ENCODE data around the gene KRTAP6-2. TPM values are rescaled to one million over a fixed set of nuclear protein-coding genes. Genes with fewer than 3 reads are reported as not detected.

KRTAP6-2 gene
- total and polyA plus RNA-seq, 2 of the 8 experiments (the other 6 are each of a cell fraction or from before 2014, with no cell fraction given) = not detected

- no peak within 1 kb of the TSS for H2BK15ac ChIP-seq (ENCODE audit: low read length)
- FAIRE-seq = no peak
- no peak within 1 kb of the TSS for H4K91ac ChIP-seq (replicated peaks; ENCODE audit: insufficient read length, low read length)
Observed at GRCh38 chr21:30561264-30561895, 37.3 kb downstream of the KRTAP6-2 start, which contains the start of gene KRTAP19-7. KRTAP19-7 (minus strand) TSS chr21:30561314; CDS start chr21:30561289, 25 bp downstream.

More at GRCh38 chr21:30561264-30561895, 37.3 kb downstream of the KRTAP6-2 start, which contains the start of gene KRTAP19-7:
- no peak within 1 kb of the TSS for H2BK5ac ChIP-seq (ENCODE audit: low read depth, low read length)
- no peak within 1 kb of the TSS for H4K8ac ChIP-seq (ENCODE audit: extremely low read depth, insufficient read depth, low read length)
- DNase-seq (ENCODE audit: low read depth in 1 of 2, low spot score in 2 of 2) = no peak
- H3K14ac ChIP-seq (ENCODE audit: insufficient read length) = no peak within 1 kb of the TSS
- H2AK5ac ChIP-seq (ENCODE audit: low read depth, low read length) = no peak within 1 kb of the TSS
- H4K20me1 ChIP-seq (replicated peaks in 1 of 2; ENCODE audit: control insufficient read depth in 1 of 2, insufficient read depth in 2 of 2, low read length in 2 of 2) = no peaks in the 10 kb centered on the region
- H3K9me3 ChIP-seq (ENCODE audit: insufficient read depth in 2 of 2, low read depth in 1 of 2, low read length in 1 of 2) = 0 out of 4 replicates have a peak, but pooled peaks cover 0 to 4% of the 10 kb centered on the region in 2 experiments
- H3K4me2 ChIP-seq (ENCODE audit: insufficient read depth in 1 of 2, low read depth in 2 of 2, low read length in 2 of 2) = no peak within 1 kb of the TSS
- no peaks in the 10 kb centered on the region for H3K79me2 ChIP-seq (ENCODE audit: control insufficient read depth in 1 of 2, insufficient read depth in 2 of 2, low read length in 2 of 2)
- no peaks in the 10 kb centered on the region for H3K36me3 ChIP-seq (ENCODE audit: control insufficient read depth in 2 of 4, insufficient read depth in 4 of 4, low read length in 3 of 4)
- H3K4me3 ChIP-seq (ENCODE audit: extremely low read depth in 1 of 4, insufficient read depth in 2 of 4, low read depth in 3 of 4, low read length in 4 of 4) = no peak within 1 kb of the TSS
- no peak within 1 kb of the TSS for H2BK120ac ChIP-seq (replicated peaks; ENCODE audit: low read depth, low read length)
- H3K4ac ChIP-seq (replicated peaks; ENCODE audit: insufficient read length, low read depth, low read length) = no peak within 1 kb of the TSS
- H3K79me1 ChIP-seq (ENCODE audit: low read depth, low read length) = no peaks in the 10 kb centered on the region
- no peak within 1 kb of the TSS for H4K5ac ChIP-seq (ENCODE audit: insufficient read length, low read depth, low read length)
- H3K27ac ChIP-seq (ENCODE audit: low read depth, low read length) = no peak within 1 kb of the TSS
- H2AFZ ChIP-seq (ENCODE audit: low read length) = no peak within 1 kb of the TSS
- H2BK20ac ChIP-seq (ENCODE audit: low read length) = no peak within 1 kb of the TSS
- TF ChIP-seq FOSL1 (IDR thresholded peaks at IDR 0.05; ENCODE audit: insufficient read depth, low read depth, low read length) (no peak), POLR2A (IDR thresholded peaks at IDR 0.05; ENCODE audit: control extremely low read depth in 1 of 2, low read depth in 2 of 2, low read length in 2 of 2) (no peak), BACH1 (IDR thresholded peaks at IDR 0.05; ENCODE audit: low read length) (no peak), CEBPB (IDR thresholded peaks at IDR 0.05; ENCODE audit: low read depth, low read length) (no peak), USF2 (IDR thresholded peaks at IDR 0.05; ENCODE audit: low read length) (no peak), RAD21 (IDR thresholded peaks at IDR 0.05 in 1 of 2, conservative IDR thresholded peaks at IDR 0.05 in 1 of 2; ENCODE audit: low read depth in 2 of 2, low read length in 2 of 2) (no peak)
- TF ChIP-seq, protein P1, sequence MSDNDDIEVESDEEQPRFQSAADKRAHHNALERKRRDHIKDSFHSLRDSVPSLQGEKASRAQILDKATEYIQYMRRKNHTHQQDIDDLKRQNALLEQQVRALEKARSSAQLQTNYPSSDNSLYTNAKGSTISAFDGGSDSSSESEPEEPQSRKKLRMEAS (IDR thresholded peaks at IDR 0.05) = no peak
- no peaks in the 10 kb centered on the region for H3K4me1 ChIP-seq (replicated peaks in 1 of 4; ENCODE audit: control insufficient read depth in 3 of 4, insufficient read depth in 4 of 4, low read length in 3 of 4)
- H3K23me2 ChIP-seq (ENCODE audit: low read depth, low read length) = no peaks in the 10 kb centered on the region
- ChIA-PET POLR2A (ENCODE audit: partially characterized antibody) (no interaction called here), CTCF (ENCODE audit: partially characterized antibody) (interaction anchor here (0.6 to 1.5 kb wide), 2 partner anchors 8 to 1485 kb away, joined by 3 to 4 read pairs; no protein-coding TSS in a partner anchor)
- 90% methylated on average over 2 of the region's 2 CpGs; no CpG with 5 or more reads in 1 of the 2 experiments for WGBS, 2 experiments (ENCODE audit: extremely low coverage in 1 of 2, insufficient coverage in 1 of 2, insufficient read length in 1 of 2, insufficient replicate concordance in 2 of 2, low coverage in 1 of 2, low lambda C conversion rate in 2 of 2, missing lambda C conversion rate in 1 of 2)
- H3K23ac ChIP-seq (ENCODE audit: insufficient read length) = no peak within 1 kb of the TSS
- no peak within 1 kb of the TSS for H3K56ac ChIP-seq (replicated peaks; ENCODE audit: insufficient read length, low read depth, low read length)
- H2BK12ac ChIP-seq (ENCODE audit: low read depth, low read length) = no peak within 1 kb of the TSS
- no peaks in the 10 kb centered on the region for H3K27me3 ChIP-seq (replicated peaks in 1 of 4; ENCODE audit: control insufficient read depth in 3 of 4, extremely low read depth in 1 of 4, insufficient read depth in 3 of 4, low read length in 3 of 4)
- no peak within 1 kb of the TSS for H3K9ac ChIP-seq (replicated peaks in 1 of 4; ENCODE audit: extremely low read depth in 1 of 4, low read depth in 3 of 4, low read length in 3 of 4)
- H3K18ac ChIP-seq (ENCODE audit: extremely low read depth, low read length) = no peak within 1 kb of the TSS
